ENCODE results near the gene AGRN.
"Not testable (repeated sequence)": the region's sequence is repeated elsewhere in the genome, so short reads cannot be mapped to it uniquely, and the experiment has no call there.

Gene AGRN

GRCh38 chr1:1020000-1020404 is at the start of gene AGRN:
Gene AGRN (plus strand): TSS chr1:1020120. CDS start chr1:1020173, 53 bp downstream.
- DNase-seq, result no peak

GRCh38 chr1:970242-970972 is 49.5 kb upstream of the AGRN start:
- no peak for DNase-seq

GRCh38 chr1:970973-971730 is 48.8 kb upstream of the AGRN start:
- no peak for DNase-seq

GRCh38 chr1:971751-972506 is 48.0 kb upstream of the AGRN start:
- DNase-seq, result no peak

- no peak for DNase-seq
These were observed 47.0 kb upstream of the AGRN start for GRCh38 chr1:972726-973458.

GRCh38 chr1:973459-974292 is 46.2 kb upstream of the AGRN start:
- DNase-seq, result no peak

GRCh38 chr1:974293-974640 is 45.7 kb upstream of the AGRN start:
- DNase-seq, result no peak

- DNase-seq, result no peak
These were observed 45.1 kb upstream of the AGRN start for GRCh38 chr1:974687-975328.

- no peak for DNase-seq
These were observed 44.6 kb upstream of the AGRN start for GRCh38 chr1:975365-975764.

- DNase-seq, result peak; percentile 39 to 49
These were observed 43.8 kb upstream of the AGRN start for GRCh38 chr1:975896-976683.

- not testable (repeated sequence) for DNase-seq
These were observed 43.1 kb upstream of the AGRN start for GRCh38 chr1:976791-977190.

GRCh38 chr1:978069-978834 is 41.7 kb upstream of the AGRN start:
- no peak for DNase-seq

GRCh38 chr1:978835-979743 is 40.8 kb upstream of the AGRN start:
- no peak for DNase-seq

- DNase-seq, result no peak
These were observed 40.2 kb upstream of the AGRN start for GRCh38 chr1:979744-980072.

GRCh38 chr1:980137-980571 is 39.8 kb upstream of the AGRN start:
- no peak for DNase-seq

- no peak for DNase-seq
These were observed 39.1 kb upstream of the AGRN start for GRCh38 chr1:980602-981395.

GRCh38 chr1:981491-981954 is 38.4 kb upstream of the AGRN start:
- DNase-seq, result no peak

All from NCI-H2081 (cell line).